Measurements from ENCODE around the gene FAM90A26.
"Not testable (repeated sequence)": the region's sequence is repeated elsewhere in the genome, so short reads cannot be mapped to it uniquely, and the experiment has no call there.

Gene FAM90A26

DNA sequence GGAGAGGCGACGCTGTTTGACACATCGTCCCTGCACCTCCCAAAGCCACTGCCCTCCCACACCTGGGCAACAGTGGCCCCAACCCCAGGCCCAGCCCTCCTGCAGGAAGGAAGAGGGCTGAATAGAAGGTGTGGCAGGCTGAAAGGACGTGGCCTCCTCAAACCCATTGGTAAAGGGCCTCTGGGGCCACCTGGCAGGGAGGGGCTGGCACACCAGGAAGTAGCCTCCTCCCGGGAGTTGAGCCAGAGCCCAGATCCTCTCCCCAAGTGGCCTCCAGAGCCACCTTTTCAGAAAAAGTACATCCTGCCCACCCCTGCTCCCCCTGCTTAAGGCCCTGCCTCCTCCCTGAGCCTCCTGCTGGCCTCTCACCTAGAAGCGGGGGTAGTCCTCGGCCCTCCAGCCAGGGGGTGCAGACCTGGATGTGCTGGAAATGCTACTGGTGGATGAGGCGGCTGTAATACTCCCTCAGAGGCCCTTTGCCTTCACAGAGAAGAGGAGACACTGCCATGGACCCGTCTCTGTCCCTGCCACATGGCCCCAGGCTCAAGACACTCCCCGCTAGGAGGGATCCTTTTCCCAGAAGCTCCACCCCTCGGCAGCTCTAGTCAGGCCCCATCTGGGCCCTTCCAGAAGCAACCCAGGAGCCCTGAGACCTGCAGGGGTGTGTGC lies at the start of gene FAM90A26:
TSS of gene FAM90A26 (plus strand) at position 619 of the 669 bp plus-strand sequence. CDS start 2,764 bp downstream, outside the sequence.
- not testable (repeated sequence) for DNase-seq

DNA sequence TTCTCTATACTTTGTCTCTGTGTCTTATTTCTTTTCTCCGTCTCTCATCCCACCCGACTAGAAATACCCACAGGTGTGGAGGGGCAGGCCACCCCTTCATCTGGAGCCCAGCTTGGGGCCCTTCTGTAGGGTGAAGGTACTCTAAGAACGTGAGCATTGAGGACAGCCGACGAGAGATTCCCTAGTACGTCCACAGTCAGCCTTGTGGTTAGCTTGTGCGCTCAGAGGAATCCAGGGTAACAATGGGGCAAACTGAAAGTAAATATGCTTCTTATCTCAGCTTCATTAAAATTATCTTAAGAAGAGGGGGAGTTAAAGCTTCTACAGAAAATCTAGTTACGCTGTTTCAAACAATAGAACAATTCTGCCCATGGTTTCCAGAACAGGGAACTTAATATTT lies 47.5 kb upstream of the FAM90A26 start:
- DNase-seq = not testable (repeated sequence)

DNA sequence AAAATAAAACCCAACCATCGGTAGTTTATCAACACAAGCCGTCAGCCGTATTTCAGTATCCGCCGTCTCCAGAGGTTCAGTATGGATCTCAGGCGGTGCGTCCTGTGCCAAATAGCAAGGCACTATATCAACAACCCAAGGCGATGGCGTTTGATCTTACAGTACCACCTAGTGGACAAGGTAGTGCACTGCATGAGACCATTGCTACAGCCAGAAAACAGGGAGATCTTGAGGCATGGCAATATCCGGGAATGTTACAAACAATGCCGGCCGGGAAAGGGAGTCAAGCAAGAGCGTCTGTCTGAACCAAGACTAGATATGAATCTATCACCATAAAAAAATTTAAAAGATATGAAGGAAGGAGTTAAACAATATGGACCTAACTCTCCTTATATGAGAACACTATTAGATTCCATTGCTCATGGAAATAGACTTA lies 46.6 kb upstream of the FAM90A26 start:
- peak; percentile 51 for DNase-seq

DNA sequence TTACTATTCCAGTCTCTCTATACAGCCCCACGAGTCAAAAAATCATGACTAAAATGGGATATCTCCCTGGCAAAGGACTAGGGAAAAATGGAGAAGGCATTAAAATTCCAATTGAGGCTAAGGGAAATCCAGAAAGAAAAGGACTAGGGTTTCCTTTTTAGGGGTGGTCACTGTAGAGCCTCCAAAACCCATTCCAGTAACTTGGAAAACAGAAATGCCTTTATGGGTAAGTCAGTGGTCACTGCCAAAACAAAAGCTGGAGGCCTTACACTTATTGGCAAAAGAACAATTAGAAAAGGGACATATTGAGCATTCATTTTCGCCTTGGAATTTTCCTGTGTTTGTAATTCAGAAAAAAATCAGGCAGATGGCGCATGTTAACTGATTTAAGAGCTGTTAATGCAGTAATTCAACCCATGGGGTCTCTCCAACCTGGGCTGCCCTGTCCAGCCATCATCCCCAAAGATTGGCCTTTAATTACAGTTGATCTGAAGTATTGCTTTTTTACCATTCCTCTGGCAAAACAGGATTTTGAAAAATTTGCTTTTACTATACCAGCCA lies 44.5 kb upstream of the FAM90A26 start:
- DNase-seq = not testable (repeated sequence)

DNA sequence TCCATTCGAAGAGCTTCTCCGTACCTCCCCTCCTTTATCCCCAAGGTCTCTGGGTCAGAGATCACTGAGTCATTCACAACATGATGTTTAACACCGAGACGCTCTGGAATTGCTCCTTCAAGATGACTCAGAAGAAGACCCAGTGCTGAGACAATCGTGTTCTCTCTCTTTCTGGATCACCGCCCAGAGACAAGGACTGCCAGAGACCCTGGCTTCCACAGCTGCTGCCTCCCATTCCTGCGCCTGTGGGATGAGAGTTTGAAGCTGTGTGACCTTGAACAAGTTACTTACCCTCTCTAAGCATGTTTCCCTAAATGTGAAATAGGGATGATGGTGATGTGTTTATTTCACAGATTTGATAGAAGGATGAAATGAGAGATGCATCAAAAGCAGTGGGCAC lies 38.8 kb upstream of the FAM90A26 start:
- not testable (repeated sequence) for DNase-seq

DNA sequence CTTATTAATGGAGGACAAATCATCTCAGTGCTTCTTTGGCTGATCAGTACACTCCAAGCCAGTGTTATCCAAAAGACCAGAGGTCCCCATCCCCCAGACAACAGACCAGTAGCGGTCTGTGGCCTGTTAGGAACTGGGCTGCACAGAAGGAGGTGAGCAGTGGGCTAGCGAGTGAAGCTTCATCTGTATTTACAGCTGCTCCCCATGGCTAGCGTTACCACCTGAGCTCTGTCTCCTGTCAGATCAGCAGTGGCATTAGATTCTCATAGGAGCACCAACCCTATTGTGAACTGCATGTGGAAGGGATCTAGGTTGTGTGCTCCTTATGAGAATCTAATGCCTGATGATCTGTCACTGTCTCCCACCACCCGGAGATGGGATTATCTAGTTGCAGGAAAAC lies 37.4 kb upstream of the FAM90A26 start:
- not testable (repeated sequence) for DNase-seq

DNA sequence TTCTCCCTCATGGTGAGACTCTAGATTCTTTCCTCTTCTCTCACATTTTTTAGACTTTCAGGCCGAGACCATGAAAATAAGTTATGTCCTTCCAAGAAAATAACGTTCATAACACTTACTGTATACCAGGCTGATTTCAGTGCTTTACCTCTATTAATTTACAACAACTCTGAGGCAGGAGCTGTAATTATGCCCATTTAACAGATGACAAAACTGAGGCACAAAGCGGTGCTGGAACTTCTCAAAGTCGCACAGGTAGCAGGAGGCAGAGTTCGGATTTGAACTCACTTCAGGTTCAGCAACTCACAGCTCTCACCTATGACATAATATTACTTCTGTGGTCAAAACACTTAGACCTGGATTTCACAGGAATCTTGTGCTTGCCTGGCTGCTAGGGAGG lies 36.2 kb upstream of the FAM90A26 start:
- not testable (repeated sequence) for DNase-seq

DNA sequence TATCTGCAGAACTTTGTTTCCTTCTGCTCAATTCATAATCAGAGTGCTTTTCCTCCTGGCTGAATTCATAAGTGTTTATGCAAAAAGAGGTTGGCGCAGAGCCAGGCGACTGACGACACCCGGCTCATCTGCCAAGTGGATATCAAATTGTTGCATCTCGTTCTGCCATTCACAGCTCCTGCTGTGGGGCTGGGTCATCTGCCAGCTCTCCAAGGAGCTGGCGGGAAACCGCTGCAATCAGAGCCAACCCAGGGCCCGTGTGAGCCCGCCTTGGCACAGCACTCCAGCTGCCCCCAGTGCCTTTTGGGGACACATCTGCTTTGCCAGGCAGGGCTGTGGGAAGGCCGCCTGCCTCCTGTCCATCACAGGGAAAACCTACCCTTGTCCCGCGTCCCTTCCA lies 35.7 kb upstream of the FAM90A26 start:
- not testable (repeated sequence) for DNase-seq

GRCh38 chr4:9141050-9141449 lies 29.2 kb upstream of the FAM90A26 start:
- not testable (repeated sequence) for DNase-seq

DNA sequence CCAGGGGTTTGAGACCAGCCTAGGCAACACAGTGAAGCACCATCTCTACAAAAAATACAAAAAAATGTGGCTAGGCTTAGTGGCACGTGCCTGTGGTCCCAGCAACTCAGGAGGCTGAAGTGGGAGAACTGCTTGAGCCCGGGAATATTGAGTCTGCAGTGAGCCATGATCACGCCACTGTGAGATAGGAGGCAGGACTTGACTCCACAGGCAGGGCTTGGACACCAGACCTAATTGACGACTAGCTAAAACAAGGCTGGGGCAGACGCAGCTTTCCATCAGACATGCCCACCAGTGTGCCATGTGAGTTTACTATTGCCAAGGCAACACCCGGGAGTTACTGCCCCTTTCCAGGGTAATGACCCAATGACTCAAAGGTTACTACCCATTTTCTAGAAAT lies 27.4 kb upstream of the FAM90A26 start:
- not testable (repeated sequence) for DNase-seq

GRCh38 chr4:9143421-9144080 lies 26.7 kb upstream of the FAM90A26 start:
- DNase-seq = no peak

DNA sequence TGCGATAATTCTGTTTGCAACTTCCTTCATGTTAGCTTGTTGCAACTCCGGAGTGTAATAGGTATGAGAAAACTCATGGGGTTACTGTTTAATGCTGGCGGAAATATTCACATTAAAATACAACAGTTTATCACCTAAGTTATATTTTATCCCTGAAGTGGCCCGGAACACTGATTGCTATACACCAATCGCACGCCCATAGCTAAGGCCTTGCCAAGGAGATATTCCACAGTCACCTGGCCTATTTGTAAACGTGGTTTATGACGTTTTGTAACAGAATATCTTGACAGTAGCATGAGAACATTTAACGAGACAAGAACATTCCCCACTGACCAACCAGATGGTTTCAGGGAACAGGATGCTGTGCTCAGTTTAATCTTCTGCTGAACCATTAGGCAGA lies 23.2 kb upstream of the FAM90A26 start:
- no peak for DNase-seq

DNA sequence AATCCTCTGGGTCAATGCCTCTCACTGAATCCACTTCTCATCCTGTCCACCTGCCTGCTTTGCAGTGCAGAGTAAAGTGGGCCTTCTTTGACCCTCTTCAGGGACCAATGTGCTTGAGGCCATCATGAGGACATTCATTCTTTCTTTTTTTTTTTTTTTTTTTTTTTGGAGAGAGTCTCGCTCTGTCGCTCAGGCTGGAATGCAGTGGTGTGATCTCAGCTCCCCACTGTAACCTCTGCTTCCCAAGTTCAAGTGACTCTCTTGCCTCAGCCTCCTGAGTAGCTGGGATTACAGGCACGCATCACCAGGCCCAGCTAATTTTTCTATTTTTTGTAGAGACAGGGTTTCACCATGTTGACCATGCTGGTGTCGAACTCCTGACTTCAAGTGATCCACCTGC lies 22.8 kb upstream of the FAM90A26 start:
- DNase-seq = not testable (repeated sequence)

- DNase-seq = not testable (repeated sequence)
These were observed 21.4 kb upstream of the FAM90A26 start for GRCh38 chr4:9148611-9149409.

- DNase-seq = not testable (repeated sequence)
These were observed 18.4 kb upstream of the FAM90A26 start for GRCh38 chr4:9151809-9152179.

GRCh38 chr4:9152180-9153007 lies 17.8 kb upstream of the FAM90A26 start:
- peak; percentile 95 for DNase-seq

DNA sequence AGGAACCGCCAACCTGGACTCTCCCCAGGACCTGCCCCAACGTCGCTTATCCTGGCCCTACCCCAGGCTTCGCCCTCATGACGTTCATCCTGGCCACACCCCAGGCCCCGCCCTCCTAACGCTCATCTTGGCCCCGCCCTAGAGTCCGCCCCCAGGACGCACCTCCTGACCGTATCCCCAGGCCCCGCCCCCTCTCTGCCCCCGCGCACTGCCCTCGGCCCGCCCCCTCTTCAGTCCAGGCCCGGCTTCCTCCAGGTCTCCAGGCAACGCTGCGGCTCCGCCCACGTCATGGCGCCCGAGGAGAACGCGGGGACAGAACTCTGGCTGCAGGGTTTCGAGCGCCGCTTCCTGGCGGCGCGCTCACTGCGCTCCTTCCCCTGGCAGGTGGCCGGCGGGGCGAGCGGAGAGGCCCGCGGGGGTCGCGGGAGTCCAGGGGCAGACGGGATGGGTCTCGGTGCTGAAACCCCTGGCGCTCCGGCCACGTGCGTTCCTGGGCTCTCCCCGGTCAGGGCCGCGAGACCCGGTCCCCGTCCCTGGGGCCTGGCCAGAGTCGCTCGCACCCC lies 17.1 kb upstream of the FAM90A26 start:
- peak; percentile 94 for DNase-seq

- not testable (repeated sequence) for DNase-seq
These were observed 16.5 kb upstream of the FAM90A26 start for GRCh38 chr4:9153571-9154157.

DNA sequence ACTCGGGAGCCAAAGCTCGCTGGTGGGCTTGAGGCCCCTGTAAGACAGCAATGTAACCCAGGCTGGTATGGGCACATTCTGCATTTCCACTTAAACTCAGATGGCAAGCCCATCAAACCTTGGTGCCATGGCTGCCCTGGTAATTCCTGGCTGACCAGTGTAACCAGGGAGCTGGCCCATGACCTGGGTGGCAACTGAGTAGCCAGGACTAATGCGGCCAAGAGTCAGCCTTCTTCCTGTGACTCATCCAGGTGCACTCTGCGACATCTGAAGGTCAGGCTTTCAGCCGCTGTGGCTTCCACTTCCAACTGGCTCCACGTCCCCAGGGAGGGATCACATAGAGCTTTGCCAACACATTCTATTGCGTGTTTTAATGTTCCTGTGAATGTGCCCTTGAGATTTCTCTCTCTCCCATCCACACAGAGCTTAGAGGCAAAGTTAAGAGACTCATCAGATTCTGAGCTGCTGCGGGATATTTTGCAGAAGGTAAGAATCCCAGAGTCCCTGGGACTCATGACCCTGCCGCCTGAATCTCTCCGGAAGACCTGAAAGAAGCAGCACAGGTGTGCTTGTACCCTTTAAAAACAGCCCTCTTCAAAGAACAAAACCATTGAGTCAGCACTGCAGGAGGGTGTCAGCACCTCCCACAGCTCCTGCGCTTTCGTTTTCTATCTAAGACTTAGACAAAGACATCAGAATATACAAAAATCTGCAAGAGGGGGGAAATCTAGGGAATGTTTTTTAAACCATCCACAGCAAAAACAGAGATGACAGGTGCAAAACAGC lies 14.9 kb upstream of the FAM90A26 start:
- not testable (repeated sequence) for DNase-seq

DNA sequence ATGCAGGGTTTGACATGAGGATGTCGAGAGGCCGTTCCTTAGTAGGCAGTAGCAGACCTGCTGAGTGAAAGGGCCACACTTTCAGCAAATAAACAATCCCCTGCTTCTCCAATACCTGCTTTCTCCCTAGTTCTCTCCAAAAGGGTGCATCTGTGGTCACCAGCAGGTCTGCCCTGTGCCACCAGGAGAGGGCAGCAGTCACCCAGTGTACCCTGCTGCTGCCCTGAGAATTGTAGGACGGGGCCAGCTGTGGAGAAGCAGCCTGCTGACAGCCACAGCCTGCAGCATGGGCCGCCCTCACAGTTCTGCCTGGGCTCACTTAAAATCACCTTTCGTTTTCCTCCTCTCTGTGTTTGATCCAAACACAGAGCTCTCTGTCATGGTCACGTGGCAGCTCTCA lies 11.8 kb upstream of the FAM90A26 start:
- not testable (repeated sequence) for DNase-seq

DNA sequence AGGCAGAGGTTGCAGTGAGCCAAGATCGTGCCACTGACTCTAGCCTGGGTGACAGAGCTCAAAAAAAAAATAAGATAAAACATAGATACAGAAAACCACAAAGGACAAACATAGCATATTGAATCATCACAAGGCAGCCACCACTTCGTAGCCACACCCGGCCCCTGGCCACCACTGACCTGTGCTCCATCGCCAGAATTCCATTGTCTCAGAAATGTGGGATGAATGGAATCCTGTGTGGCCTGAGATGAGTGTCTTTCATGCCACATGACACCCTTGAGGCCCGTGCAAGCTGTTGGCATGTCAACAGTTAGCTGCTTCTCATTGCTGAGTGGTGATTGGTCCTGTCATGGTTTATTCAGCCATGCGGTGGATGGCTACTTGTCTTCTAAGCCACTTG lies 10.2 kb upstream of the FAM90A26 start:
- not testable (repeated sequence) for DNase-seq

All from activated CD8-positive, alpha-beta memory T cell treated with anti-CD3 and anti-CD28 coated beads, Interleukin-2, amount 50 U/mL, for 48 hours (primary cell).